K562 (cell line): ENCODE results near the gene CMBL. TPM values are rescaled to one million over a fixed set of nuclear protein-coding genes. Genes with fewer than 3 reads are reported as not detected.

Experiments
- AFF4 ChIP-seq: sonication (generic); formaldehyde crosslinking; IDR thresholded peaks from 2 replicates; pipeline ENCODE4 v1.8.0; 2023; ENCODE audit warnings: mild to moderate bottlenecking, missing genetic modification reagents
- FOS ChIP-seq: IDR thresholded peaks from 3 replicates; pipeline ENCODE4 v1.6.1; 2011; ENCODE audit not compliant: insufficient read length; ENCODE audit errors: extremely low read depth
- HDAC1 ChIP-seq, 2 experiments: fragments of 450-650 bp; IDR thresholded peaks; 2 replicates each; pipeline ENCODE4 v1.6.1; 2016 to 2017; ENCODE audit warnings: inconsistent platforms in 1 of 2, mild to moderate bottlenecking in 1 of 2, moderate library complexity in 1 of 2
- MBD1 ChIP-seq: fragments of 250-450 bp; sonication (Bioruptor Pico); IDR thresholded peaks from 2 replicates; pipeline ENCODE4 v1.8.0; 2022; ENCODE audit warnings: inconsistent platforms
- MITF ChIP-seq: IDR thresholded peaks from 2 replicates; pipeline ENCODE4 v1.6.1; 2014; ENCODE audit warnings: antibody characterized with exemption
- NR4A1 ChIP-seq, 2 experiments: fragments of 250-450 bp in 1 of 2; fragments of 450-650 bp in 1 of 2; sonication (Bioruptor Pico) in 1 of 2; IDR thresholded peaks; 2 replicates each; pipeline versions ENCODE4 v1.4.0 to v1.6.1; 2016 to 2020; ENCODE audit warnings: mild to moderate bottlenecking in 2 of 2, missing compliant biosample characterization in 1 of 2, missing genetic modification characterization in 1 of 2, moderate library complexity in 1 of 2
- PRPF4 ChIP-seq: fragments of 200-400 bp; formaldehyde crosslinking; IDR thresholded peaks from one replicate; pipeline ENCODE4 v1.6.1; 2017; ENCODE audit warnings: low read length, low read depth, mild to moderate bottlenecking; ENCODE audit not compliant: insufficient read depth, poor library complexity, severe bottlenecking
- polyA plus RNA-seq, 8 experiments: library from polyadenylated mRNA; depleted of rRNA in 4 of 8; stranded (reverse) in 5 of 8; unstranded in 3 of 8; fragments of >200 nt; fragmentation: Nextera tagmentation in 2 of 8; fragmentation: Illumina TruSeq in 1 of 8; extraction: Ambion mirVana in 2 of 8; extraction: Trizol in 1 of 8; gene quantifications; 2 replicates each; pipeline versions ENCODE4 v1.2.1 to v1.2.3, GENCODE V29; 2011 to 2014; ENCODE audit warnings: inconsistent platforms in 1 of 8, missing spikeins in 1 of 8
- total RNA-seq, 7 experiments: library from RNA; depleted of rRNA in 6 of 7; stranded (reverse); fragments of >200 nt in 6 of 7; fragmentation: Illumina TruSeq in 2 of 7; extraction: Trizol in 2 of 7; gene quantifications; 2 replicates each; pipeline versions ENCODE4 v1.2.1 to v1.2.3, GENCODE V29; 2011 to 2021; ENCODE audit warnings: low replicate concordance in 1 of 7

Gene CMBL
- total and polyA plus RNA-seq, 9 of the 15 experiments (the other 6 are each of a cell fraction or from before 2014, with no cell fraction given): 22.6 to 192 (median 71.1) TPM

GRCh38 chr5:10301842-10302610 lies 5.7 kb downstream of the CMBL start (continued):
- no peak for TF ChIP-seq MITF
- TF ChIP-seq PRPF4: no peak
- TF ChIP-seq FOS: no peak
- TF ChIP-seq MBD1 (CRISPR knock-in tag): no peak
- no peak for TF ChIP-seq HDAC1 (IDR thresholded peaks at IDR 0.05)
- no peak for TF ChIP-seq NR4A1 (CRISPR knock-in tag; IDR thresholded peaks at IDR 0.05)
- TF ChIP-seq NR4A1 (tag; IDR thresholded peaks at IDR 0.05): peak; percentile 66
- 0 out of 2 replicates have a peak, but pooled peaks have one; percentile 50 for TF ChIP-seq AFF4 (CRISPR knock-in tag)
